ENCODE data around the gene ANGPTL4. TPM values are rescaled to one million over a fixed set of nuclear protein-coding genes. Genes with fewer than 3 reads are reported as not detected.

ANGPTL4 gene
- total and polyA plus RNA-seq, 2 donors (not counting 1 experiment from before 2014, with no cell fraction given): 1.7 to 6.6 TPM

- Histone ChIP-seq H3K27ac (ENCODE audit: insufficient read depth, low read length) (peak overlapping the region; percentile 50), H3K36me3 (ENCODE audit: control insufficient read depth, insufficient read depth, low read length) (peaks cover 4% of the 10 kb centered on the region), H3K27me3 (ENCODE audit: control insufficient read depth, insufficient read depth, low read length) (no peaks in the 10 kb centered on the region), H4K20me1 (ENCODE audit: control insufficient read depth, extremely low read depth, insufficient read depth, low read length) (no peaks in the 10 kb centered on the region), H3K4me2 (ENCODE audit: extremely low read depth, insufficient read depth, low read length) (peak overlapping the region; percentile 75), H3K79me2 (ENCODE audit: control insufficient read depth, insufficient read depth, low read length) (no peaks in the 10 kb centered on the region), H2AFZ (ENCODE audit: low read length) (no peak overlapping the region), H3K4me1 (ENCODE audit: control insufficient read depth, extremely low read depth, insufficient read depth, low read length) (peaks cover 19% of the 10 kb centered on the region), H3K9me3 (ENCODE audit: control insufficient read depth, insufficient read depth, low read depth, low read length) (no peaks in the 10 kb centered on the region), H3K4me3 (replicated peaks in 1 of 4; ENCODE audit: control extremely low read depth in 1 of 4, insufficient read depth in 1 of 4, low read depth in 3 of 4, low read length in 4 of 4) (peak overlapping the region; percentile 8 to 25 (median 15)), H3K9ac (ENCODE audit: insufficient read depth, low read length) (peak overlapping the region; percentile 4)
- peak; percentile 93 to 98 for DNase-seq (ENCODE audit: low read depth in 2 of 2)
- TF ChIP-seq CTCF (conservative IDR thresholded peaks at IDR 0.05 in 1 of 2, IDR thresholded peaks at IDR 0.05 in 1 of 2; ENCODE audit: low read depth in 1 of 2, low read length in 2 of 2) (no peak), EZH2 (IDR thresholded peaks at IDR 0.05; ENCODE audit: low read length, missing control alignments) (no peak)
These were observed 3.5 kb downstream of the ANGPTL4 start for GRCh38 chr19:8367327-8368001.

- no peaks in the 10 kb centered on the region for H3K27me3 ChIP-seq (ENCODE audit: control insufficient read depth, insufficient read depth, low read length)
- H3K4me1 ChIP-seq (ENCODE audit: control insufficient read depth, extremely low read depth, insufficient read depth, low read length): peaks cover 14% of the 10 kb centered on the region
- H3K9ac ChIP-seq (ENCODE audit: insufficient read depth, low read length): no peak overlapping the region
- no peak overlapping the region for H3K27ac ChIP-seq (ENCODE audit: insufficient read depth, low read length)
- H3K4me3 ChIP-seq (replicated peaks in 1 of 4; ENCODE audit: control extremely low read depth in 1 of 4, insufficient read depth in 1 of 4, low read depth in 3 of 4, low read length in 4 of 4): no peak overlapping the region
- no peaks in the 10 kb centered on the region for H3K79me2 ChIP-seq (ENCODE audit: control insufficient read depth, insufficient read depth, low read length)
- peaks cover 4% of the 10 kb centered on the region for H3K36me3 ChIP-seq (ENCODE audit: control insufficient read depth, insufficient read depth, low read length)
- no peak overlapping the region for H2AFZ ChIP-seq (ENCODE audit: low read length)
- no peak overlapping the region for H3K4me2 ChIP-seq (ENCODE audit: extremely low read depth, insufficient read depth, low read length)
- H3K9me3 ChIP-seq (ENCODE audit: control insufficient read depth, insufficient read depth, low read depth, low read length): no peaks in the 10 kb centered on the region
- no peak for TF ChIP-seq EZH2 (IDR thresholded peaks at IDR 0.05; ENCODE audit: low read length, missing control alignments)
- TF ChIP-seq CTCF (conservative IDR thresholded peaks at IDR 0.05 in 1 of 2, IDR thresholded peaks at IDR 0.05 in 1 of 2; ENCODE audit: low read depth in 1 of 2, low read length in 2 of 2): no peak
- DNase-seq (ENCODE audit: low read depth in 2 of 2): no peak
- H4K20me1 ChIP-seq (ENCODE audit: control insufficient read depth, extremely low read depth, insufficient read depth, low read length): no peaks in the 10 kb centered on the region
These were observed 6.4 kb downstream of the ANGPTL4 start for GRCh38 chr19:8370176-8371010.

- TF ChIP-seq EZH2 (IDR thresholded peaks at IDR 0.05; ENCODE audit: low read length, missing control alignments) (no peak), CTCF (conservative IDR thresholded peaks at IDR 0.05 in 1 of 2, IDR thresholded peaks at IDR 0.05 in 1 of 2; ENCODE audit: low read depth in 1 of 2, low read length in 2 of 2) (no peak)
- Histone ChIP-seq H3K4me3 (replicated peaks in 1 of 4; ENCODE audit: control extremely low read depth in 1 of 4, insufficient read depth in 1 of 4, low read depth in 3 of 4, low read length in 4 of 4) (no peak overlapping the region), H3K27me3 (ENCODE audit: control insufficient read depth, insufficient read depth, low read length) (no peaks in the 10 kb centered on the region), H3K79me2 (ENCODE audit: control insufficient read depth, insufficient read depth, low read length) (no peaks in the 10 kb centered on the region), H4K20me1 (ENCODE audit: control insufficient read depth, extremely low read depth, insufficient read depth, low read length) (no peaks in the 10 kb centered on the region), H3K9me3 (ENCODE audit: control insufficient read depth, insufficient read depth, low read depth, low read length) (no peaks in the 10 kb centered on the region), H2AFZ (ENCODE audit: low read length) (no peak overlapping the region), H3K36me3 (ENCODE audit: control insufficient read depth, insufficient read depth, low read length) (peaks cover 4% of the 10 kb centered on the region), H3K9ac (ENCODE audit: insufficient read depth, low read length) (no peak overlapping the region), H3K27ac (ENCODE audit: insufficient read depth, low read length) (no peak overlapping the region), H3K4me2 (ENCODE audit: extremely low read depth, insufficient read depth, low read length) (no peak overlapping the region), H3K4me1 (ENCODE audit: control insufficient read depth, extremely low read depth, insufficient read depth, low read length) (peaks cover 14% of the 10 kb centered on the region)
- DNase-seq (ENCODE audit: low read depth in 2 of 2): no peak
These were observed 7.3 kb downstream of the ANGPTL4 start for GRCh38 chr19:8371011-8371804.
